ENCODE data around the gene MMP17. TPM values are rescaled to one million over a fixed set of nuclear protein-coding genes. Genes with fewer than 3 reads are reported as not detected.

The MMP17 gene
- 10 to 100 TPM; 10.9 to 12.0 TPM for total RNA-seq
- polyA plus RNA-seq (2013, experiment 1 of 2): 22.2 TPM
- polyA plus RNA-seq (2013, experiment 2 of 2): 19.9 TPM
- long read RNA-seq, experiment 1, partial matches to known transcripts: 1 of 3 reads
- long read RNA-seq, experiment 1, other reads (novel, unspliced or antisense): 1 of 3 reads
- long read RNA-seq, experiment 2, transcript MMP17-201 (10 exons, 2,411 nt): major isoform, 16 of 32 reads
- long read RNA-seq, experiment 2, partial matches to known transcripts: 1 of 32 reads
- long read RNA-seq, experiment 2, other reads (novel, unspliced or antisense): 14 of 32 reads
- long read RNA-seq, experiment 3, partial matches to known transcripts: 1 of 3 reads
- long read RNA-seq, experiment 3, other reads (novel, unspliced or antisense): 1 of 3 reads
- long read RNA-seq, experiment 4: 0 reads

DNA sequence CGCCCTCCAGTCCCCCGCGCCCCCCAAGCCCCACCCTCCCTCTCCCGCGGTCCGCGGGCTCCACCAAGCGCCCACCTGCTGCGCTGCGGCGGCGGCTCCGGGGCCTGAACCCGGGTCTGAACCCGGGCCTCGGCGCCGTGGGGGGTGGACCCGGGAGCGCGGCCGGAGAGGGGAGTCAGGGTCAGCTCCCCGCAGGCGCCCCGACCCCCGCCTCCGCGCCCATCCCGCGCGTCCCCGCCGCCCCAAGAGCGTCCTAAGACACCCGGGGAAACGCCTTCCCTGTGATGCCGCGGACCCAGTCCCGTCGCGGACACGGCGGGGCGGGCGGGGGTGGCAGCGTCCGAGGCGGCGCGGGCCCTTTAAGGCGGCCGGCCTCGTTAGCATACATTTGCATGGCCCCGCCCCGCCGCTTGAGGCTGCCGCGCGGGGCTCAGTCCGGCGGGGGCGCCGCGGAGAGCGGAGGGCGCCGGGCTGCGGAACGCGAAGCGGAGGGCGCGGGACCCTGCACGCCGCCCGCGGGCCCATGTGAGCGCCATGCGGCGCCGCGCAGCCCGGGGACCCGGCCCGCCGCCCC lies at the start of gene MMP17:
TSS of gene MMP17 (plus strand) at position 433 of the 574 bp plus-strand sequence. CDS start at position 535, 102 bp downstream.
- Mint-ChIP-seq H3K9me3 (no peaks in the 10 kb centered on the region), H3K4me1 (peaks cover 2% of the 10 kb centered on the region), H3K4me3 (peak within 1 kb of the TSS; percentile 55), H3K27me3 (ENCODE audit: insufficient read depth) (peaks cover 47% of the 10 kb centered on the region), H3K27ac (no peak within 1 kb of the TSS), H3K36me3 (ENCODE audit: low read depth) (no peaks in the 10 kb centered on the region)
- Histone ChIP-seq H3K4me1 (ENCODE audit: control insufficient read depth, insufficient read depth, low read length) (no peaks in the 10 kb centered on the region), H3K9ac (ENCODE audit: extremely low read depth, low read length, poor library complexity, severe bottlenecking) (no peak within 1 kb of the TSS), H3K4me3 (ENCODE audit: low read length) (peak within 1 kb of the TSS; percentile 73), H3K27ac (ENCODE audit: low read depth, low read length) (no peak within 1 kb of the TSS), H3K27me3 (ENCODE audit: control insufficient read depth, insufficient read depth, low read length, poor library complexity, severe bottlenecking) (peaks cover 29% of the 10 kb centered on the region), H3K9me3 (ENCODE audit: control insufficient read depth, low read length) (no peaks in the 10 kb centered on the region), H3K36me3 (ENCODE audit: control insufficient read depth, insufficient read depth, low read length) (no peaks in the 10 kb centered on the region)
- 1 to 2% methylated on average over 24 to 84 of the region's 86 CpGs for WGBS, 2 experiments (ENCODE audit: insufficient coverage in 1 of 2, insufficient read length in 1 of 2)
- TF ChIP-seq, protein P1, sequence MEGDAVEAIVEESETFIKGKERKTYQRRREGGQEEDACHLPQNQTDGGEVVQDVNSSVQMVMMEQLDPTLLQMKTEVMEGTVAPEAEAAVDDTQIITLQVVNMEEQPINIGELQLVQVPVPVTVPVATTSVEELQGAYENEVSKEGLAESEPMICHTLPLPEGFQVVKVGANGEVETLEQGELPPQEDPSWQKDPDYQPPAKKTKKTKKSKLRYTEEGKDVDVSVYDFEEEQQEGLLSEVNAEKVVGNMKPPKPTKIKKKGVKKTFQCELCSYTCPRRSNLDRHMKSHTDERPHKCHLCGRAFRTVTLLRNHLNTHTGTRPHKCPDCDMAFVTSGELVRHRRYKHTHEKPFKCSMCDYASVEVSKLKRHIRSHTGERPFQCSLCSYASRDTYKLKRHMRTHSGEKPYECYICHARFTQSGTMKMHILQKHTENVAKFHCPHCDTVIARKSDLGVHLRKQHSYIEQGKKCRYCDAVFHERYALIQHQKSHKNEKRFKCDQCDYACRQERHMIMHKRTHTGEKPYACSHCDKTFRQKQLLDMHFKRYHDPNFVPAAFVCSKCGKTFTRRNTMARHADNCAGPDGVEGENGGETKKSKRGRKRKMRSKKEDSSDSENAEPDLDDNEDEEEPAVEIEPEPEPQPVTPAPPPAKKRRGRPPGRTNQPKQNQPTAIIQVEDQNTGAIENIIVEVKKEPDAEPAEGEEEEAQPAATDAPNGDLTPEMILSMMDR (conservative IDR thresholded peaks at IDR 0.05): peak; percentile 23
- peak; percentile 92 for DNase-seq

DNA sequence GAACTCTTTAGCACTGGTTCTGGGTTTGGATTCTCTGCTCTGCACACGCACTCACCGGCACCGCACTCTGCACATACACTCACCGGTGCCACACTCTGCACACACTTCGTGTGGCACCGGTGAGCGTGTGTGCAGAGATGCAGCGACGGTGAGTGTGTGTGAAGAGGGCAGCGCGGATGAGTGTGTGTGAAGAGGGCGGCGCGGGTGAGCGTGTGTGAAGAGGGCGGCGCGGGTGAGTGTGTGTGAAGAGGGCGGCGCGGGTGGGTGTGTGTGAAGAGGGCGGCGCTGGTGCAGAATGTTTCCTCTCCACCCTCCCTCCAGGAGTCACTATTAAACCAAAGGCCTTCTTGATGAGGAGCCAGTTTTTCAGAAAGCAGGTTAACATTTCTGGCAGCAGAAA lies 49.2 kb upstream of the MMP17 start:
- Histone ChIP-seq H3K4me1 (ENCODE audit: control insufficient read depth, insufficient read depth, low read length) (no peaks in the 10 kb centered on the region), H3K36me3 (ENCODE audit: control insufficient read depth, insufficient read depth, low read length) (peaks cover 70% of the 10 kb centered on the region), H3K4me3 (ENCODE audit: low read length) (no peak overlapping the region), H3K27me3 (ENCODE audit: control insufficient read depth, insufficient read depth, low read length, poor library complexity, severe bottlenecking) (no peaks in the 10 kb centered on the region), H3K9me3 (ENCODE audit: control insufficient read depth, low read length) (no peaks in the 10 kb centered on the region), H3K9ac (ENCODE audit: extremely low read depth, low read length, poor library complexity, severe bottlenecking) (no peak overlapping the region), H3K27ac (ENCODE audit: low read depth, low read length) (no peak overlapping the region)
- TF ChIP-seq, protein P1 (conservative IDR thresholded peaks at IDR 0.05): no peak
- Mint-ChIP-seq H3K9me3 (no peaks in the 10 kb centered on the region), H3K27me3 (ENCODE audit: insufficient read depth) (no peaks in the 10 kb centered on the region), H3K36me3 (ENCODE audit: low read depth) (peaks cover 51% of the 10 kb centered on the region), H3K4me1 (peaks cover 17% of the 10 kb centered on the region), H3K4me3 (no peak overlapping the region), H3K27ac (no peak overlapping the region)
- no peak for DNase-seq
- 97% methylated on average over 14 to 23 of the region's 23 CpGs for WGBS, 2 experiments (ENCODE audit: insufficient coverage in 1 of 2, insufficient read length in 1 of 2)

DNA sequence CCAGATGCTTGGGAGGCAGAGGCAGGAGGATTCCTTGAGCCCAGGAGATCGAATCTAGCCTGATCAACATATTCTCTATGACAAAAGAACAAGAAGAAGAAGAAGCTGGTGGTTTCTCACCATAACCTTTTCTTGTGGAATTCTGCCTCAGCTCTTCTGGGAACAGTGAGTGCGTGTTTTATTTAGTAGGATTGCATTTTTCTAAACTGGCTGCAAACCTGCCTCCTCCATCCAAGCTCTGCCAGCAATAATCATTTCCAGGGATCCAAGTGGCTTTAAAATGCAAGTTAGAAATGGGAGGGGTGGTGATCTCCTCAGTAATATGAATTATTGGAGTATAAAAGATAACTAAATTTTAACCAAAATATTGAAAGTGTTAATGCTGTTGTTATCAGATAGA lies 46.1 kb upstream of the MMP17 start:
- no peak overlapping the region for H3K27ac ChIP-seq (ENCODE audit: low read depth, low read length)
- no peak overlapping the region for H3K27ac Mint-ChIP-seq
- H3K9me3 Mint-ChIP-seq: no peaks in the 10 kb centered on the region
- no peak overlapping the region for H3K9ac ChIP-seq (ENCODE audit: extremely low read depth, low read length, poor library complexity, severe bottlenecking)
- WGBS, 2 experiments (ENCODE audit: insufficient coverage in 1 of 2, insufficient read length in 1 of 2): 98 to 100% methylated on average over 2 of the region's 2 CpGs
- H3K4me3 ChIP-seq (ENCODE audit: low read length): no peak overlapping the region
- H3K9me3 ChIP-seq (ENCODE audit: control insufficient read depth, low read length): no peaks in the 10 kb centered on the region
- H3K36me3 Mint-ChIP-seq (ENCODE audit: low read depth): peaks cover 67% of the 10 kb centered on the region
- peaks cover 70% of the 10 kb centered on the region for H3K36me3 ChIP-seq (ENCODE audit: control insufficient read depth, insufficient read depth, low read length)
- no peaks in the 10 kb centered on the region for H3K4me1 ChIP-seq (ENCODE audit: control insufficient read depth, insufficient read depth, low read length)
- no peaks in the 10 kb centered on the region for H3K27me3 ChIP-seq (ENCODE audit: control insufficient read depth, insufficient read depth, low read length, poor library complexity, severe bottlenecking)
- DNase-seq: no peak
- H3K4me1 Mint-ChIP-seq: peaks cover 14% of the 10 kb centered on the region
- TF ChIP-seq, protein P1 (conservative IDR thresholded peaks at IDR 0.05): no peak
- no peak overlapping the region for H3K4me3 Mint-ChIP-seq
- no peaks in the 10 kb centered on the region for H3K27me3 Mint-ChIP-seq (ENCODE audit: insufficient read depth)
